CD4-positive, alpha-beta T cell treated with Interleukin-12 subunit alpha and Interleukin-12 subunit beta, for 1 hour (primary cell): ENCODE measurements around the gene SOX4.
A peak's percentile ranks its signal among the peaks of the same experiment; 100 is the strongest.

Experiments used
- DNase-seq: peaks from one replicate; pipeline ENCODE4 v3.0.0-alpha.2; 2020

Gene SOX4

DNA sequence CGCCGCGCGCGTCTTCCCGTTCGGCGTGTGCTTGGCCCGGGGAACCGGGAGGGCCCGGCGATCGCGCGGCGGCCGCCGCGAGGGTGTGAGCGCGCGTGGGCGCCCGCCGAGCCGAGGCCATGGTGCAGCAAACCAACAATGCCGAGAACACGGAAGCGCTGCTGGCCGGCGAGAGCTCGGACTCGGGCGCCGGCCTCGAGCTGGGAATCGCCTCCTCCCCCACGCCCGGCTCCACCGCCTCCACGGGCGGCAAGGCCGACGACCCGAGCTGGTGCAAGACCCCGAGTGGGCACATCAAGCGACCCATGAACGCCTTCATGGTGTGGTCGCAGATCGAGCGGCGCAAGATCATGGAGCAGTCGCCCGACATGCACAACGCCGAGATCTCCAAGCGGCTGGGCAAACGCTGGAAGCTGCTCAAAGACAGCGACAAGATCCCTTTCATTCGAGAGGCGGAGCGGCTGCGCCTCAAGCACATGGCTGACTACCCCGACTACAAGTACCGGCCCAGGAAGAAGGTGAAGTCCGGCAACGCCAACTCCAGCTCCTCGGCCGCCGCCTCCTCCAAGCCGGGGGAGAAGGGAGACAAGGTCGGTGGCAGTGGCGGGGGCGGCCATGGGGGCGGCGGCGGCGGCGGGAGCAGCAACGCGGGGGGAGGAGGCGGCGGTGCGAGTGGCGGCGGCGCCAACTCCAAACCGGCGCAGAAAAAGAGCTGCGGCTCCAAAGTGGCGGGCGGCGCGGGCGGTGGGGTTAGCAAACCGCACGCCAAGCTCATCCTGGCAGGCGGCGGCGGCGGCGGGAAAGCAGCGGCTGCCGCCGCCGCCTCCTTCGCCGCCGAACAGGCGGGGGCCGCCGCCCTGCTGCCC, 1.1 kb downstream of the SOX4 start:
- DNase-seq, result peak; percentile 22

GRCh38 chr6:21595285-21596144, 2.0 kb downstream of the SOX4 start:
- DNase-seq, result peak; percentile 14

DNA sequence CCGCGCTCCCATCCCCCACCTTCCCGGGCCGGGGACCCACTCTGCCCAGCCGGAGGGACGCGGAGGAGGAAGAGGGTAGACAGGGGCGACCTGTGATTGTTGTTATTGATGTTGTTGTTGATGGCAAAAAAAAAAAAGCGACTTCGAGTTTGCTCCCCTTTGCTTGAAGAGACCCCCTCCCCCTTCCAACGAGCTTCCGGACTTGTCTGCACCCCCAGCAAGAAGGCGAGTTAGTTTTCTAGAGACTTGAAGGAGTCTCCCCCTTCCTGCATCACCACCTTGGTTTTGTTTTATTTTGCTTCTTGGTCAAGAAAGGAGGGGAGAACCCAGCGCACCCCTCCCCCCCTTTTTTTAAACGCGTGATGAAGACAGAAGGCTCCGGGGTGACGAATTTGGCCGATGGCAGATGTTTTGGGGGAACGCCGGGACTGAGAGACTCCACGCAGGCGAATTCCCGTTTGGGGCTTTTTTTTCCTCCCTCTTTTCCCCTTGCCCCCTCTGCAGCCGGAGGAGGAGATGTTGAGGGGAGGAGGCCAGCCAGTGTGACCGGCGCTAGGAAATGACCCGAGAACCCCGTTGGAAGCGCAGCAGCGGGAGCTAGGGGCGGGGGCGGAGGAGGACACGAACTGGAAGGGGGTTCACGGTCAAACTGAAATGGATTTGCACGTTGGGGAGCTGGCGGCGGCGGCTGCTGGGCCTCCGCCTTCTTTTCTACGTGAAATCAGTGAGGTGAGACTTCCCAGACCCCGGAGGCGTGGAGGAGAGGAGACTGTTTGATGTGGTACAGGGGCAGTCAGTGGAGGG, 2.8 kb downstream of the SOX4 start:
- peak; percentile 9 for DNase-seq

GRCh38 chr6:21596949-21597682, 3.6 kb downstream of the SOX4 start:
- peak; percentile 5 for DNase-seq

DNA sequence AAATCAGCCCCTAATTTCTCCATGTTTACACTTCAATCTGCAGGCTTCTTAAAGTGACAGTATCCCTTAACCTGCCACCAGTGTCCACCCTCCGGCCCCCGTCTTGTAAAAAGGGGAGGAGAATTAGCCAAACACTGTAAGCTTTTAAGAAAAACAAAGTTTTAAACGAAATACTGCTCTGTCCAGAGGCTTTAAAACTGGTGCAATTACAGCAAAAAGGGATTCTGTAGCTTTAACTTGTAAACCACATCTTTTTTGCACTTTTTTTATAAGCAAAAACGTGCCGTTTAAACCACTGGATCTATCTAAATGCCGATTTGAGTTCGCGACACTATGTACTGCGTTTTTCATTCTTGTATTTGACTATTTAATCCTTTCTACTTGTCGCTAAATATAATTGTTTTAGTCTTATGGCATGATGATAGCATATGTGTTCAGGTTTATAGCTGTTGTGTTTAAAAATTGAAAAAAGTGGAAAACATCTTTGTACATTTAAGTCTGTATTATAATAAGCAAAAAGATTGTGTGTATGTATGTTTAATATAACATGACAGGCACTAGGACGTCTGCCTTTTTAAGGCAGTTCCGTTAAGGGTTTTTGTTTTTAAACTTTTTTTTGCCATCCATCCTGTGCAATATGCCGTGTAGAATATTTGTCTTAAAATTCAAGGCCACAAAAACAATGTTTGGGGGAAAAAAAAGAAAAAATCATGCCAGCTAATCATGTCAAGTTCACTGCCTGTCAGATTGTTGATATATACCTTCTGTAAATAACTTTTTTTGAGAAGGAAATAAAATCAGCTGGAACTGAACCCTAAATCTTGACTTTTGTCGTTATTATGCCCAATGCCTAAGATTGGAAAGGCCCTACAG, 4.5 kb downstream of the SOX4 start:
- no peak for DNase-seq

DNA sequence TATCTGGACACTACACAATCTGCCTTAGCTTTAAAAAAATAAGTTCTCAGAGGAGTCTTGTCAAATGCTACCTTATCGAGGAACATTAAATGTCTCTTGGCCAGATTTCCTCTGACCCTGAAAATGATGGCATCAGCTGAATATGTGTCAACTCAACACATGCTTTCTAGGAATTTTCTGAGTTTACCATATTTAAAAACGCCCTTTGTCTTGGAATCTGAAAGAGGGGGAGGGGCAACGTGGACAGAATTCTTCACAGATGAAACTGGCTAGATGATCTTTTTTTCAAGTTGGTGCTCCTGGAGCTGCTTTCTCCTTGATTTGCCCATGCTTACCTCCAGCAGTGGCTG, 5.1 kb downstream of the SOX4 start:
- no peak for DNase-seq

DNA sequence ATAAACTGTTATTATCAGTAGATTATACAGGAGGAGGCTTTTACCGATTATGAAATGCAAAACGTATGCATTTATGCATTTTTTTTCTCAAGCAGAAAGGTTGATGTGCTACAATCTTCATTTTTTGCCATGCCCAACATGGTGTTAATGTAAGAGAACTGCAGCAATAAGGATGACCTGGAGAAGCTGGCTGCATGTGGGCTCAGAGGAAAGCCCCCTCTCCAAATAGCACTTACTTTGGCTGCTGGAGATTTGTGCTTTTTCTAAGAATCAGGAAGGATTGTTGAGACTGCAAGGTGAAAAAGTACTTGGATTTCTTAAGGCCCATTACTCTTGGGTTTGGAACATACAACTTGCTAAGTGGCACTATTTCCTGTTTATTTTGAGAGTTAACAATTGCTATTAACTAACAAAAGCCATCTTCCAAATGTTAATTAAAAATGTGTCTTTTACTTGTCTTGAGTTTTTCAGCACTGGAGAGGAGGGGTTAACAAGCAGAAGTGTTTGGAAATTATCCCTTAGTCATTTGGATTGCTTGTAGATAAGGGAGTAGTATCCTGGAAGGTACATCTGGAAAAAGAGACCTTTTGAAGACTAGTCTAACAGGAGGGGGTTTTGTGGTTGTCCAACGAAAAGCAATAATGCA, 5.6 kb downstream of the SOX4 start:
- DNase-seq, result no peak

DNA sequence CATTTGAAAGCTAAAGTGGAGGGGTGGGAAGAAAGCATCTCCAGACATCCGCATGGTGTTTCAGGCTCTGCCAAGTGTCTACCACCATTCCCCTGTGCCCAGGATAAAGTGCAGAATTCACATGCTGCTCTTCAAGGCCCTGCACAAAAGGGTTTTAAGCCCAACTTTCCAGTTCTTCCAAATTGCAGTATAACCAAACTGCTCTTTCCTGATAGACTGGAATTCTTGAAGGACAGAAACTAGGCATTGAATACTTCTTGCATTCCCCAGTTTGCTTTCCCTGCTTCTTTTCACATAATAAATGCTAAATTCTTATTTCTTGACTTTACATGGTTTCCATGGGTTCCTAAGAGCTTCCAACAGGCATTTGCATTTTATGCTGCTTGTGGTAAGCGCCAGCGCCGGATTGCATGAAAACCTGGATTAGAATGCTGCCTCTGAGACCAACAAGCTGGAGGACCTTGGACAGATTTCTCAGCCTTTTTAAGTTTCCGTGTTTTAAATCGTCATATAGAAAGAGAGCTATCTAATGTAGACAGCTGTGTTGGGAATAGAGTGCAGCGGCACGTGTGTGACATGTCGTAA, 7.9 kb downstream of the SOX4 start:
- no peak for DNase-seq

DNA sequence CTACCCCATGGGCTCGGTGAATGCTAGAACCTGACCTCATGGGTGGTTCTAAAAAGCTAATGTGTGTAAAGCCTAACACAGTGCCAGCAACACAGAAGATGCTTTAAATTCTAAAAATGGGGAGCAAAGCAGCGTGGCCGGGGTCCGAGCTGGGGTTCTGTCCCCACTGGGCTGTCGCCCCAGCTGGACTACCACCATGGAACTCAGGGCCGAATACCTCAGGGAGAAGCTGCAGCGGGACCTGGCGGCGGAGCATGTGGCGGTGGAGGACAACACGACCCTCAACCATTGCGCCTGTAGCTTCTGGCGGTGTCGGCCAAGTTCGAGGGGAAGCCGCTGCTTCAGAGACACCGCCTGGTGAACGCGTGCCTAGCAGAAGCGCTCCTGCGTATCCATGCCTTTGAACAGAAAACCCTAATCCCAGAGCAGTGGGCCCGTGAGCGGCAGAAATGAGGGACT, 8.4 kb downstream of the SOX4 start:
- DNase-seq, result no peak

DNA sequence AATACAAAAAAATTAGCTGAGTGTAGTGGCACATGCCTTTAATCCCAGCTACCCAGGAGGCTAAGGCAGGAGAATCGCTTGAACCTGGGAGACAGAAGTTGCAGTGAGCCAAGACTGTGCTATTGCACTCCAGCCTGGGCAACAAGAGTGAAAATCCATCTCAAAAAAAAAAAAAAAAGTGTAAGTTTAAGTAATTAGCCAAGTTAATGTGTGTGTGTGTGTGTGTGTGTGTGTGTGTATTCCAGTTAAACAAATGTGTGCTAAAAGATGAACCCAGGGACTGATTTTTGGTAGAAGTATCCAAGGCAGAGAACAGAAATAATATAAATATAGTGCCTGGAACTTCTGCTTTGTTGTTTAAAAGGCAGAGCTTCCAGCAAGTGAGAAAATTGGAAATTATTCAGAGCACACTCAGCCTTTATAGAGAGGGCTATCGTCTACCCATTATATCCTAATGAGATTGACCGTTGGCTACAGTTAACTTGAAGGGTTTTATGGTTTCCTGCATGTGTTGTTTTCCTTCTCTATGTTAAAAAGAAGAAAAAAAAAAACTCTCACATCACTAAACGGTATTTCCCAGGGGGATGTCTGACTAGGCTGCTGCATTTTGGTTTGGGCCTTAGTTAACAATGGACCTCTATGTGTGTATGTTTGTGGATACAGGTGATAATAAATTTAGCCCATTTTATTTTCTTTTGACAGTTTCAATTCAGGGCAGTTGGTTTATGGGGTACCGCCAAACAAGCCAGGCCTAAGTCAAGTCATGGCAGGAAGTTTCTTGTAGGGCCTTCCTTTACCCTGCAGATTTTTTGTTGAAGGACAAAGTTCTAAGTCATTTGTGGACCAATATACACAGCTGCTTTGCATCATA, 9.8 kb downstream of the SOX4 start:
- no peak for DNase-seq

- DNase-seq, result no peak
Measured at GRCh38 chr6:21604081-21604480, 10.5 kb downstream of the SOX4 start.

- no peak for DNase-seq
Measured at GRCh38 chr6:21605166-21605565, 11.6 kb downstream of the SOX4 start.

DNA sequence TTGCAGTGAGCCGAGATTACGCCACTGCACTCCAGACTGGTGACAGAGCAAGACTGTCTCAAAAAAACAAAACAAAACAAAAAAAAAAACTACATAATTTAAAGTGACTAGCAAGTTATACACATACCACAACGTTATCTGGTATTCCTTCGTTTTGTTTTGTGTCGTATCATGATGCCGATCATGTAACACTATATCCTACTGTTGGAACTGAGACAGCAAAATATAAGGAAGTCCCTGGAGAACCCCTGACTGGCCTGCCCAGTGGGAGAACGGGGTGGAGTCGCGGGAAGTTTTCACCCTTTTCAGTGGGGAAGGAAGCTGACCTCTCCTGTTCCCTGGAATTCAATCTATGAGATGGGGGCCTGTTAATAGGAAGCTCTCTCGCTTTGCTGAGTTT, 15.1 kb downstream of the SOX4 start:
- DNase-seq, result no peak

DNA sequence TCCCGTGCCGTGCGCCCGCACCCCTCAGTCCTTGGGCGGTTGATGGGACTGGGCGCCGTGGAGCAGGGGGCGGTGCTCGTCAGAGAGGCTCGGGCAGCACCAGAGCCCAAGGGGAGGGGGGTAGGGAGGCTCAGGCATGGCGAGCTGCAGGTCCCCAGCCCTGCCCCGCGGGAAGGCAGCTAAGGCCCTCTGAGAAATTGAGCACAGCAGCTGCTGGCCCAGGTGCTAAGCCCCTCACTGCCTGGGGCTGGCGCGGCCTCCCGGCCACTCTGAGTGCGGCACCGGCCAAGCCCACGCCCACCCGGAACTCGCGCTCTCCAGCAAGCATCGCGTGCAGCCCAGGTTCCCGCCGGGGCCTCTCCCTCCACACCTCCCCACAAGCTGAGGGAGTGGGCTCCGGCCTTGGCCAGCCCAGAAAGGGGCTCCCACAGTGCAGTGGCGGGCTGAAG, 16.4 kb downstream of the SOX4 start:
- no peak for DNase-seq

DNA sequence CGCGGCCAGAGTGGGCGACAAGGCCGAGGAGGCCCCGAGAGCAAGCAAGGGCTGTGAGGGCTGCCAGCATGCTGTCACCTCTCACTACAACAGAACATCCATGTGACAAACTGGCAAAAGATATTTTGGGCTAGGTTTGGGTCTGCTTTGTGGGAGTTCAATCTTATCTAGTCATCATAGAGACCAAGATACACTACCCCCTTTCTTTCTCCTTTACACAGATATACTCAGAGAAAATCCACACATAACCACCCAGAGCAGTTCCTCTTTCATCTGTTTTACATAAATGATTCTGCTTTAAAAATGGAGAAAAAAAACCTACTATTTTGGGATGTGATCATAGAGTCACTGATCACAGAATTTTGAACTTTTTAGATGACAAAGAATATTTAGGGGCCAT, 16.8 kb downstream of the SOX4 start:
- no peak for DNase-seq

DNA sequence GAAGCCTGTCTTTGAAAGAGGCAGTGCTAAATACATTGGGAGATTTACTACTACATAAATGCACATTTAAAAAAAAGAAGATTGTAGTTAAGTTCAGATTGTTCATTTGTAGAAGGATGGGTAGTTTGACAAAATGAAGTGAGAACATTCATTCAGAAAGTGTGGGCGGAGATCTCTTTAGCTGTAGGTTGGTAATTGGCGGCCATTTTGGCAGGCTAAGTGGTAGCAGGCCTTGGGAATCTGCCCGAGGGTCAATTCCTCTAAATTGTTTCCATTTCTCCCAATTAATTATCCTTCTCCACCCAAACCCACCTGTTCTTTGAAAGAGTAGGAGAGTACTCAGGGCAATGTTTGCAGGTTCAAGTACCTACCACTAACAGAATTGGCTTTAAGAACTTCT, 17.9 kb downstream of the SOX4 start:
- DNase-seq, result no peak

- DNase-seq, result no peak
Measured at GRCh38 chr6:21612067-21612745, 18.7 kb downstream of the SOX4 start.

- DNase-seq, result no peak
Measured at GRCh38 chr6:21613809-21614208, 20.3 kb downstream of the SOX4 start.

- no peak for DNase-seq
Measured at GRCh38 chr6:21614226-21614625, 20.7 kb downstream of the SOX4 start.
